GM12878 (cell line): Measurements from ENCODE around the gene ADAMTS18. TPM values are rescaled to one million over a fixed set of nuclear protein-coding genes. Genes with fewer than 3 reads are reported as not detected.
A peak's percentile ranks its signal among the peaks of the same experiment; 100 is the strongest.

Source experiments
- CBFB ChIP-seq: IDR thresholded peaks from 2 replicates; pipeline ENCODE4 v1.6.1; 2016; ENCODE audit warnings: antibody characterized with exemption, low read depth
- CBX3 ChIP-seq: fragments of 200-600 bp; sonication (generic); IDR thresholded peaks from 2 replicates; pipeline ENCODE4 v1.6.1; 2016; ENCODE audit warnings: low read depth, borderline replicate concordance
- CHD2 ChIP-seq: IDR thresholded peaks from 2 replicates; pipeline ENCODE4 v1.6.1; 2011; ENCODE audit warnings: low read depth, low read length, improper control_type of control experiment, borderline replicate concordance
- CREB1 ChIP-seq: IDR thresholded peaks from 2 replicates; pipeline ENCODE4 v1.6.1; 2012; ENCODE audit warnings: low read depth, mild to moderate bottlenecking, inconsistent platforms
- HDGF ChIP-seq: fragments of 450-650 bp; IDR thresholded peaks from 2 replicates; pipeline ENCODE4 v1.6.1; 2016; ENCODE audit warnings: antibody characterized with exemption
- MEF2B ChIP-seq: fragments of 450-650 bp; IDR thresholded peaks from 2 replicates; pipeline ENCODE4 v1.6.1; 2018; ENCODE audit warnings: mild to moderate bottlenecking, moderate library complexity; ENCODE audit not compliant: partially characterized antibody, poor library complexity, severe bottlenecking
- MYC ChIP-seq: IDR thresholded peaks from 2 replicates; pipeline ENCODE4 v1.6.1; 2011; ENCODE audit warnings: mild to moderate bottlenecking, low read length, moderate library complexity, inconsistent platforms; ENCODE audit not compliant: insufficient read depth, insufficient replicate concordance, insufficient read length, severe bottlenecking
- NR2F1 ChIP-seq: fragments of 450-650 bp; conservative IDR thresholded peaks from 2 replicates; pipeline ENCODE4 v1.6.1; 2017; ENCODE audit warnings: mild to moderate bottlenecking
- TARDBP ChIP-seq: IDR thresholded peaks from 2 replicates; pipeline ENCODE4 v1.6.1; 2016; ENCODE audit warnings: borderline replicate concordance
- TBL1XR1 ChIP-seq: IDR thresholded peaks from 2 replicates; pipeline ENCODE4 v1.6.1; 2012; ENCODE audit warnings: low read depth, low read length, improper control_type of control experiment
- ZNF217 ChIP-seq: fragments of 450-650 bp; IDR thresholded peaks from 2 replicates; pipeline ENCODE4 v1.6.1; 2017; ENCODE audit warnings: antibody characterized with exemption, mild to moderate bottlenecking
- ZNF622 ChIP-seq: fragments of 450-650 bp; IDR thresholded peaks from 2 replicates; pipeline ENCODE4 v1.6.1; 2017; ENCODE audit warnings: mild to moderate bottlenecking, inconsistent platforms
- polyA plus RNA-seq, 11 experiments: library from polyadenylated mRNA; depleted of rRNA in 4 of 11; unstranded in 6 of 11; stranded (reverse) in 5 of 11; fragments of >200 nt; fragmentation: Nextera tagmentation in 4 of 11; fragmentation: Illumina TruSeq in 1 of 11; extraction: Ambion mirVana in 4 of 11; extraction: Trizol in 1 of 11; gene quantifications; 1 replicate in 1 of 11; 2 replicates in 10 of 11; pipeline versions ENCODE4 v1.2.1 to v1.2.3, GENCODE V29; 2011 to 2016; ENCODE audit warnings: inconsistent platforms in 2 of 11, missing spikeins in 2 of 11, low read depth in 1 of 11
- total RNA-seq, 4 experiments: library from RNA; depleted of rRNA in 3 of 4; stranded (reverse); fragments of >200 nt in 3 of 4; fragmentation: Illumina TruSeq in 1 of 4; extraction: Trizol in 1 of 4; gene quantifications; 2 replicates each; pipeline versions ENCODE4 v1.2.1 to v1.2.3, GENCODE V29; 2013 to 2021
- TF ChIP-seq, protein P1 (sequence below): fragments of 150-350 bp; IDR thresholded peaks from 2 replicates; pipeline ENCODE4 v1.6.1; 2014; ENCODE audit warnings: mild to moderate bottlenecking, low read depth, low read length
- TF ChIP-seq, protein P2 (sequence below): fragments of 450-650 bp; IDR thresholded peaks from 2 replicates; pipeline ENCODE4 v1.6.1; 2017; ENCODE audit warnings: mild to moderate bottlenecking, low read depth, inconsistent platforms; ENCODE audit not compliant: poor library complexity, severe bottlenecking

Gene ADAMTS18
- total and polyA plus RNA-seq, 10 of the 15 experiments (the other 5 are each of a cell fraction or from before 2014, with no cell fraction given) = not detected

DNA sequence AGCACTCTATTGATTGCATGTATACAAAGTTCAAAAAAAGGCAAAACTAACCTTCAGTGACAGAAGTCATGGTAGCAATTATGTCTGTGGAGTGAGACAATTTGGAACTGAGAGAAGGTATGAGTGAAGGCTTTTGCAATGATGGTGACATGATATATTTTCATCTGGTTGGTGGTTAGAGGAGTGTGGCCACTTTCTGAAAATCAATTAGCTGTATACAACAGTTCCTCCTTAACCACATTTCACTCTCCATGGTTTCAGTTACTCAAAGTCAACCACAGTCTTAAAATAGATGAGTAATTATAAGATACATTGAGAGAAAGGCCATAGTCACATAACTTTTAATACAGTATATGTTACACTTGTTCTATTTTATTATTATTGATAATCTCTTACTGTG lies 26.2 kb downstream of the ADAMTS18 start (continued):
- TF ChIP-seq, protein P1, sequence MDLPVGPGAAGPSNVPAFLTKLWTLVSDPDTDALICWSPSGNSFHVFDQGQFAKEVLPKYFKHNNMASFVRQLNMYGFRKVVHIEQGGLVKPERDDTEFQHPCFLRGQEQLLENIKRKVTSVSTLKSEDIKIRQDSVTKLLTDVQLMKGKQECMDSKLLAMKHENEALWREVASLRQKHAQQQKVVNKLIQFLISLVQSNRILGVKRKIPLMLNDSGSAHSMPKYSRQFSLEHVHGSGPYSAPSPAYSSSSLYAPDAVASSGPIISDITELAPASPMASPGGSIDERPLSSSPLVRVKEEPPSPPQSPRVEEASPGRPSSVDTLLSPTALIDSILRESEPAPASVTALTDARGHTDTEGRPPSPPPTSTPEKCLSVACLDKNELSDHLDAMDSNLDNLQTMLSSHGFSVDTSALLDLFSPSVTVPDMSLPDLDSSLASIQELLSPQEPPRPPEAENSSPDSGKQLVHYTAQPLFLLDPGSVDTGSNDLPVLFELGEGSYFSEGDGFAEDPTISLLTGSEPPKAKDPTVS = no peak
- TF ChIP-seq ZNF217 (no peak), CHD2 (no peak), HDGF (no peak), TARDBP (no peak), CREB1 (no peak), ZNF622 (no peak), MEF2B (peak; percentile 46), CBX3 (no peak), MYC (no peak), TBL1XR1 (no peak), CBFB (0 out of 2 replicates have a peak, but pooled peaks have one; percentile 42), NR2F1 (peak; percentile 37; the same call in 1 of the 2 replicates)
- TF ChIP-seq, protein P2, sequence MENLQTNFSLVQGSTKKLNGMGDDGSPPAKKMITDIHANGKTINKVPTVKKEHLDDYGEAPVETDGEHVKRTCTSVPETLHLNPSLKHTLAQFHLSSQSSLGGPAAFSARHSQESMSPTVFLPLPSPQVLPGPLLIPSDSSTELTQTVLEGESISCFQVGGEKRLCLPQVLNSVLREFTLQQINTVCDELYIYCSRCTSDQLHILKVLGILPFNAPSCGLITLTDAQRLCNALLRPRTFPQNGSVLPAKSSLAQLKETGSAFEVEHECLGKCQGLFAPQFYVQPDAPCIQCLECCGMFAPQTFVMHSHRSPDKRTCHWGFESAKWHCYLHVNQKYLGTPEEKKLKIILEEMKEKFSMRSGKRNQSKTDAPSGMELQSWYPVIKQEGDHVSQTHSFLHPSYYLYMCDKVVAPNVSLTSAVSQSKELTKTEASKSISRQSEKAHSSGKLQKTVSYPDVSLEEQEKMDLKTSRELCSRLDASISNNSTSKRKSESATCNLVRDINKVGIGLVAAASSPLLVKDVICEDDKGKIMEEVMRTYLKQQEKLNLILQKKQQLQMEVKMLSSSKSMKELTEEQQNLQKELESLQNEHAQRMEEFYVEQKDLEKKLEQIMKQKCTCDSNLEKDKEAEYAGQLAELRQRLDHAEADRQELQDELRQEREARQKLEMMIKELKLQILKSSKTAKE = no peak
